HCT116 (cell line): ENCODE results near the gene FURIN. TPM values are rescaled to one million over a fixed set of nuclear protein-coding genes. Genes with fewer than 3 reads are reported as not detected.

Experiments
- ATAC-seq: fragments of 200-7000 bp; cut with Tn5 transposase; 2 replicates; pipeline ENCODE4 v1.9.1; 2020; ENCODE audit warnings: mild to moderate bottlenecking, moderate library complexity
- BruUV-seq: library from RNA; stranded (reverse); fragments of 400-500 nt; replicated peaks from 2 replicates; lab custom pipeline; 2021; lab: Mats Ljungman, UMichigan
- CTCF ChIA-PET: fragments of 300-600 bp; sonication (Branson Sonifier 250); formaldehyde crosslinking; loops from one replicate; lab custom pipeline; 2021; ENCODE audit warnings: antibody characterized with exemption; lab: Charles Lee
- POLR2A ChIA-PET: fragments of 300-600, 350-600 bp; sonication (Branson Sonifier 250); formaldehyde crosslinking; loops from one replicate; lab custom pipeline; 2021; ENCODE audit warnings: antibody characterized with exemption; lab: Charles Lee
- RAD21 ChIA-PET, 2 experiments: fragments of 300-600 bp; sonication (Branson Sonifier 250); formaldehyde crosslinking; loops; one replicate each; lab custom pipeline; 2023; ENCODE audit warnings: low total read pairs in 2 of 2; ENCODE audit not compliant: uncharacterized antibody in 2 of 2, unreplicated experiment in 2 of 2, low non-redundant PET in 1 of 2; lab: Charles Lee
- DNase-seq: peaks from one replicate; pipeline ENCODE4 v3.0.0-alpha.2; 2010; ENCODE audit warnings: low read depth, low spot score
- H2AFZ ChIP-seq: fragments of 200-600 bp; shearing (Covaris generic), sonication (generic); 2 replicates; pipeline ENCODE4 v1.6.1; 2017; ENCODE audit warnings: low read depth, mixed run types, mixed read lengths, antibody characterized with exemption, low read length; ENCODE audit not compliant: poor library complexity, severe bottlenecking
- H3K27ac ChIP-seq: 2 replicates; pipeline ENCODE4 v1.5.1; 2012; ENCODE audit warnings: low read depth, low read length
- H3K27me3 ChIP-seq: fragments of 200-600 bp; sonication (generic); 2 replicates; pipeline ENCODE4 v1.6.1; 2016; ENCODE audit warnings: mixed run types, low read length, mixed read lengths; ENCODE audit not compliant: insufficient read depth
- H3K36me3 ChIP-seq, 2 experiments: fragments of 200-500 bp in 1 of 2; fragments of 200-600 bp in 1 of 2; sonication (Bioruptor generic) in 1 of 2; sonication (generic) in 1 of 2; 2 replicates each; pipeline versions ENCODE4 v1.5.1 to v1.6.1; 2014 to 2016; ENCODE audit warnings: low read length in 2 of 2, inconsistent platforms in 1 of 2, mixed read lengths in 1 of 2, mixed run types in 1 of 2; ENCODE audit not compliant: insufficient read depth in 2 of 2, control insufficient read depth in 1 of 2
- H3K4me1 ChIP-seq, 2 experiments: fragments of 200-600 bp in 1 of 2; sonication (generic) in 1 of 2; 2 replicates each; pipeline versions ENCODE4 v1.5.1 to v1.6.1; 2012 to 2017; ENCODE audit warnings: low read length in 2 of 2, inconsistent platforms in 1 of 2, mild to moderate bottlenecking in 1 of 2, mixed read lengths in 1 of 2, mixed run types in 1 of 2, moderate library complexity in 1 of 2; ENCODE audit not compliant: insufficient read depth in 2 of 2, control insufficient read depth in 1 of 2
- H3K4me2 ChIP-seq: fragments of 200-600 bp; sonication (generic); 2 replicates; pipeline ENCODE4 v1.6.1; 2017; ENCODE audit warnings: mixed run types, low read length, mixed read lengths
- H3K4me3 ChIP-seq, 2 experiments: fragments of 200-600 bp in 1 of 2; sonication (generic) in 1 of 2; replicated peaks in 1 of 2; 2 replicates each; pipeline ENCODE4 v1.5.1; 2011 to 2016; ENCODE audit warnings: low read length in 2 of 2, control low read depth in 1 of 2, low read depth in 1 of 2, mild to moderate bottlenecking in 1 of 2, mixed read lengths in 1 of 2, mixed run types in 1 of 2
- H3K79me2 ChIP-seq: fragments of 200-600 bp; sonication (generic); 2 replicates; pipeline ENCODE4 v1.6.1; 2017; ENCODE audit warnings: mild to moderate bottlenecking, mixed run types, low read length, moderate library complexity, mixed read lengths; ENCODE audit not compliant: insufficient read depth
- H3K9ac ChIP-seq: fragments of 200-600 bp; sonication (generic); 2 replicates; pipeline ENCODE4 v1.6.1; 2016; ENCODE audit warnings: low read length, mixed read lengths
- H3K9me2 ChIP-seq: fragments of 200-600 bp; sonication (generic), shearing (Covaris generic); 2 replicates; pipeline ENCODE4 v1.6.1; 2017; ENCODE audit warnings: mixed run types, mild to moderate bottlenecking, moderate library complexity; ENCODE audit not compliant: insufficient read depth
- H3K9me3 ChIP-seq, 2 experiments: fragments of 200-500 bp in 1 of 2; fragments of 200-600 bp in 1 of 2; sonication (Bioruptor generic) in 1 of 2; sonication (generic) in 1 of 2; 2 replicates each; pipeline ENCODE4 v1.6.1; 2014 to 2017; ENCODE audit warnings: low read length in 2 of 2, mixed read lengths in 2 of 2, inconsistent platforms in 1 of 2, low read depth in 1 of 2, mild to moderate bottlenecking in 1 of 2, mixed run types in 1 of 2, moderate library complexity in 1 of 2; ENCODE audit not compliant: control insufficient read depth in 1 of 2, insufficient read depth in 1 of 2
- H4K20me1 ChIP-seq: fragments of 200-600 bp; sonication (generic), shearing (Covaris generic); 2 replicates; pipeline ENCODE4 v1.6.1; 2017; ENCODE audit warnings: mixed run types, mild to moderate bottlenecking, moderate library complexity; ENCODE audit not compliant: insufficient read depth
- ELF1 ChIP-seq: IDR thresholded peaks from 2 replicates; pipeline ENCODE4 v1.6.1; 2012; ENCODE audit warnings: low read depth, borderline replicate concordance
- EZH2phosphoT487 ChIP-seq: fragments of 200-600 bp; IDR thresholded peaks from 2 replicates; pipeline ENCODE4 v1.6.1; 2018; ENCODE audit warnings: antibody characterized with exemption, borderline replicate concordance
- SIN3A ChIP-seq: IDR thresholded peaks from 2 replicates; pipeline ENCODE4 v1.6.1; 2012; ENCODE audit warnings: low read depth
- SP1 ChIP-seq: IDR thresholded peaks from 2 replicates; pipeline ENCODE4 v1.6.1; 2012; ENCODE audit warnings: low read depth
- YY1 ChIP-seq: IDR thresholded peaks from 2 replicates; pipeline ENCODE4 v1.6.1; 2011; ENCODE audit warnings: low read length, low read depth, moderate library complexity, mild to moderate bottlenecking; ENCODE audit not compliant: insufficient replicate concordance; ENCODE audit errors: extremely low read depth
- ZNF274 ChIP-seq: fragments of 200-500 bp; sonication (Bioruptor generic); IDR thresholded peaks from 2 replicates; pipeline ENCODE4 v1.6.1; 2014; ENCODE audit warnings: mild to moderate bottlenecking, low read depth, low read length, inconsistent platforms
- intact Hi-C: fragments of 100-400 bp; cut with micrococcal nuclease; formaldehyde crosslinking; loops from 2 replicates; pipeline ENCODE4 v1.10.0; 2022
- total RNA-seq: library from RNA; stranded (reverse); gene quantifications from one replicate; pipeline ENCODE4 v1.2.1, GENCODE V29; 2021; ENCODE audit not compliant: unreplicated experiment
- TF ChIP-seq, protein P1 (sequence below): IDR thresholded peaks from 2 replicates; pipeline ENCODE4 v1.6.1; 2012; ENCODE audit warnings: low read depth
- TF ChIP-seq, protein P2 (sequence below): IDR thresholded peaks from 2 replicates; pipeline ENCODE4 v1.6.1; 2012
- TF ChIP-seq, protein P3 (sequence below): IDR thresholded peaks from 2 replicates; pipeline ENCODE4 v1.6.1; 2011; ENCODE audit warnings: mild to moderate bottlenecking, low read length, moderate library complexity; ENCODE audit not compliant: insufficient replicate concordance; ENCODE audit errors: extremely low read depth

Gene FURIN
- total RNA-seq, 1 experiment from 2014 or later: 42.0 TPM

DNA sequence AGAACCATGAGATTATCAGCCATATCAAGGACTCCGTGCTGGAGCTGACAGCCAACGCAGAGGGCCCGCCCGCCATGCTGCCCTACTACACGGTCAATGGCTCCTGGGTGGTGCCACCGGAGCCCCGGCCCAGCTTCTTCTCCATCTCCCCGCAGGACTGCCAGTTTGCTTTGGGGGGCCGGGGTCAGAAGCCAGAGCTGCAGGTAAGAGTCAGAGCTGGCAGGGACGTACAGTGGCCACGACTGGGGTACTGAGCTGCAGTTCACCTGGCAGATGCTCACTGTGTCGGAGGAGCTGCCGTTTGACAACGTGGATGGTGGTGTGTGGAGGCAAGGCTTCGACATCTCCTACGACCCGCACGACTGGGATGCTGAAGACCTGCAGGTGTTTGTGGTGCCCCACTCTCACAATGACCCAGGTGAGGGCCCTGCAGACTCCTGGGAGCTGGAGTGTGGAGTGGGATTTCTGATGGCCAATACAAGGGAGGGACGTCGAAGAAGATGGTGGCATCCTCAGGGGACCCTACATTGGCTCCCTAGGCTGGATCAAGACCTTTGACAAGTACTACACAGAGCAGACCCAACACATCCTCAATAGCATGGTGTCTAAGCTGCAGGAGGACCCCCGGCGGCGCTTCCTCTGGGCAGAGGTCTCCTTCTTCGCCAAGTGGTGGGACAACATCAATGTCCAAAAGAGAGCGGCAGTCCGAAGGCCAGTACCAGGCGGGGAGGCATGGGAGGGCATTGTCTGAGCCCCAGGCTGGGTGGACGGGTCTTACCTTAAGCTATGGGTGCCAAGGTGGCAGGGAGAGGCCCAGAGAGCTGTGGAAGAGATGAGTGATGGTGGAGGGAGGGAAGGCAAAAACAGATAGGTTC is 37.2 kb downstream of the FURIN start:
- RAD21 ChIA-PET: no interaction called here
- TF ChIP-seq SIN3A: no peak
- TF ChIP-seq, protein P1, sequence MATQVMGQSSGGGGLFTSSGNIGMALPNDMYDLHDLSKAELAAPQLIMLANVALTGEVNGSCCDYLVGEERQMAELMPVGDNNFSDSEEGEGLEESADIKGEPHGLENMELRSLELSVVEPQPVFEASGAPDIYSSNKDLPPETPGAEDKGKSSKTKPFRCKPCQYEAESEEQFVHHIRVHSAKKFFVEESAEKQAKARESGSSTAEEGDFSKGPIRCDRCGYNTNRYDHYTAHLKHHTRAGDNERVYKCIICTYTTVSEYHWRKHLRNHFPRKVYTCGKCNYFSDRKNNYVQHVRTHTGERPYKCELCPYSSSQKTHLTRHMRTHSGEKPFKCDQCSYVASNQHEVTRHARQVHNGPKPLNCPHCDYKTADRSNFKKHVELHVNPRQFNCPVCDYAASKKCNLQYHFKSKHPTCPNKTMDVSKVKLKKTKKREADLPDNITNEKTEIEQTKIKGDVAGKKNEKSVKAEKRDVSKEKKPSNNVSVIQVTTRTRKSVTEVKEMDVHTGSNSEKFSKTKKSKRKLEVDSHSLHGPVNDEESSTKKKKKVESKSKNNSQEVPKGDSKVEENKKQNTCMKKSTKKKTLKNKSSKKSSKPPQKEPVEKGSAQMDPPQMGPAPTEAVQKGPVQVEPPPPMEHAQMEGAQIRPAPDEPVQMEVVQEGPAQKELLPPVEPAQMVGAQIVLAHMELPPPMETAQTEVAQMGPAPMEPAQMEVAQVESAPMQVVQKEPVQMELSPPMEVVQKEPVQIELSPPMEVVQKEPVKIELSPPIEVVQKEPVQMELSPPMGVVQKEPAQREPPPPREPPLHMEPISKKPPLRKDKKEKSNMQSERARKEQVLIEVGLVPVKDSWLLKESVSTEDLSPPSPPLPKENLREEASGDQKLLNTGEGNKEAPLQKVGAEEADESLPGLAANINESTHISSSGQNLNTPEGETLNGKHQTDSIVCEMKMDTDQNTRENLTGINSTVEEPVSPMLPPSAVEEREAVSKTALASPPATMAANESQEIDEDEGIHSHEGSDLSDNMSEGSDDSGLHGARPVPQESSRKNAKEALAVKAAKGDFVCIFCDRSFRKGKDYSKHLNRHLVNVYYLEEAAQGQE: no peak
- TF ChIP-seq ELF1: no peak
- TF ChIP-seq, protein P2, sequence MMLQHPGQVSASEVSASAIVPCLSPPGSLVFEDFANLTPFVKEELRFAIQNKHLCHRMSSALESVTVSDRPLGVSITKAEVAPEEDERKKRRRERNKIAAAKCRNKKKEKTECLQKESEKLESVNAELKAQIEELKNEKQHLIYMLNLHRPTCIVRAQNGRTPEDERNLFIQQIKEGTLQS: no peak
- TF ChIP-seq SP1: no peak
- TF ChIP-seq YY1: no peak
- TF ChIP-seq, protein P3, sequence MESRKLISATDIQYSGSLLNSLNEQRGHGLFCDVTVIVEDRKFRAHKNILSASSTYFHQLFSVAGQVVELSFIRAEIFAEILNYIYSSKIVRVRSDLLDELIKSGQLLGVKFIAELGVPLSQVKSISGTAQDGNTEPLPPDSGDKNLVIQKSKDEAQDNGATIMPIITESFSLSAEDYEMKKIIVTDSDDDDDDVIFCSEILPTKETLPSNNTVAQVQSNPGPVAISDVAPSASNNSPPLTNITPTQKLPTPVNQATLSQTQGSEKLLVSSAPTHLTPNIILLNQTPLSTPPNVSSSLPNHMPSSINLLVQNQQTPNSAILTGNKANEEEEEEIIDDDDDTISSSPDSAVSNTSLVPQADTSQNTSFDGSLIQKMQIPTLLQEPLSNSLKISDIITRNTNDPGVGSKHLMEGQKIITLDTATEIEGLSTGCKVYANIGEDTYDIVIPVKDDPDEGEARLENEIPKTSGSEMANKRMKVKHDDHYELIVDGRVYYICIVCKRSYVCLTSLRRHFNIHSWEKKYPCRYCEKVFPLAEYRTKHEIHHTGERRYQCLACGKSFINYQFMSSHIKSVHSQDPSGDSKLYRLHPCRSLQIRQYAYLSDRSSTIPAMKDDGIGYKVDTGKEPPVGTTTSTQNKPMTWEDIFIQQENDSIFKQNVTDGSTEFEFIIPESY: no peak
- no peak for TF ChIP-seq ZNF274
- no peak for TF ChIP-seq EZH2phosphoT487
- intact Hi-C loops: no loop called here
- CTCF ChIA-PET: interaction anchor here (6.4 kb wide), 1 partner anchor 27 kb away, joined by 70 read pairs; the partner anchor contains the start of genes HDDC3 and UNC45A
- Histone ChIP-seq H3K9ac (no peak overlapping the region), H3K4me2 (no peak overlapping the region), H2AFZ (no peak overlapping the region), H3K27me3 (no peaks in the 10 kb centered on the region), H3K9me2 (no peaks in the 10 kb centered on the region), H4K20me1 (no peaks in the 10 kb centered on the region), H3K9me3 (no peaks in the 10 kb centered on the region), H3K36me3 (peaks cover 10 to 12% of the 10 kb centered on the region in 2 experiments; a peak in 3 of 4 replicates), H3K4me1 (peaks cover 10 to 20% of the 10 kb centered on the region in 2 experiments; a peak in 3 of 4 replicates), H3K79me2 (no peaks in the 10 kb centered on the region), H3K27ac (no peak overlapping the region), H3K4me3 (no peak overlapping the region)
- ATAC-seq (no peak), DNase-seq (no peak)
- BruUV-seq: no TSS peak
- POLR2A ChIA-PET: interaction anchor here (1.2 kb wide), 1 partner anchor 12 kb away, joined by 3 read pairs; no protein-coding TSS in a partner anchor
